HT-29 (cell line): Measurements from ENCODE around the gene ASB10. TPM values are rescaled to one million over a fixed set of nuclear protein-coding genes. Genes with fewer than 3 reads are reported as not detected.

Experiments
- DNase-seq: peaks from one replicate; pipeline ENCODE4 v3.0.0-alpha.2; 2015; ENCODE audit warnings: low spot score
- total RNA-seq: library from RNA; depleted of rRNA; stranded (reverse); fragments of >200 nt; shearing (Covaris generic); gene quantifications from 2 replicates; pipeline ENCODE4 v1.2.3, GENCODE V29; 2014

ASB10 gene
- total RNA-seq, 1 experiment from 2014 or later, result not detected

DNA sequence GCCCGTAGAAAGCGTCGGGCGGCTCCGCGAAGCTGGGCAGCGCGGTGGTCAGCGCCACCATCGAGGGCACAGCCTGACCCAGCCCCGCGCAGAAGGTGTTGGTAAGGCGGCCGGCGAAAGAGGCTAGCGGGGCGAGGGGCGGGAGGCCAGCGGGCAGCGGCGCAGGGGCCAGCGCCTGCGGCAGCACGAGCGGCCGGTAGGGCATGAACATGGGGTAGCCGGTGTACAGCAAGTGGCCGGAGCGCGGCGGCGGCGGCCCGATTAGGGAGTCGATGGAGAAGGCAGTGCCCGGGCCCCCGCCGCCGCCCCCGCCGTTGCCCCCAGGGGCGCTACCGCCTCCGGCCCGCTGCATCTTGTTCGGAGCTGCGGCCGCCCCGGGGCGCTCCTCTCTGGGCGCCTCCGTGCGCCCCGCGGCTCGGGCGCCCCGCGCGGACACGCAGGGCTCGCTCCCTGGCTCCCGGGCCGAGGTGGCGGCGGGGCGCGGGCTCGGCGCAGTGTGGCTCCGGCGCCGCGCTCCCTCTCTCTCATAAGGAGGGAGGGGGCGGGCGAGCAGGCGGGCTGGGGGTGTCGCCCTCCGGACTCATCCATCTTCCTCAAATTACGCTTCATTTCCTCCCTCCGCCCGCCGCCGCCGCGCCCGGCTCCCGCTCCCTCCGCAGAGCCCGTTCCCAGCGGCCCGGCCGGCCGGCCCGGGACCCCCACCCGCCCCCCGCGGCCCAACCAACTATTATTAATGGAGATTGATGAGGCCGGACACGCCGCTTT, 19.7 kb downstream of the ASB10 start, which contains the start of gene GBX1:
Gene GBX1 (minus strand): TSS at position 498 of the 765 bp plus-strand sequence. CDS start 146 bp downstream, at position 352.
- no peak for DNase-seq

DNA sequence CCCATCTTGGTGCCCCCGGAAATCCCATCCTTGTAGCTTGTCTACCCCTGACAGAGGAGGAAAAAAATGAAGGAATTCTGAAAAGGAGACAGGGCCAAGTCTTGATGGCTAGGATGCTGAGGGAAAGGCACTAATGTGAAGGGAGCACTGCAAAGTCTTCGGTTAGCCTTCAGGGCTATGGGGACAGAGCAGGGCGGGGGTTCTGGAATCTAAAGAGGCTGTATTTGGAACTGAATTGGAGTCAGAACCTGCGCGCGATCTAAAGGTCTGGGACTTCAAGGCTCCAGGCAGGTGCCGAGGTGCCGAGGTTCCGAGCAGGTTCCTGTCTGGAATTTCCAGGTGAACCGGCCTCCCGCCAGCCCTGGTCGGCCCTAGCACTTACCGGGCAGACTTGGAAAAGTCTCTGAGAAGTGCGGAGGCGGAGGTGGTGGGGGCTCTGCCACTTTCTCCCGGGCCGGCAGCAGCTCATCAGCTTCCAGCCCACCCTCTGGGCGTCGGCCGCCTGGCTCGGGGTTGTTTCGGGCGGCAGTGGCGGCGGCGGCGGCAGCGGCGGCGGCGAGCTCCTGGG, 20.3 kb downstream of the ASB10 start:
- no peak for DNase-seq

DNA sequence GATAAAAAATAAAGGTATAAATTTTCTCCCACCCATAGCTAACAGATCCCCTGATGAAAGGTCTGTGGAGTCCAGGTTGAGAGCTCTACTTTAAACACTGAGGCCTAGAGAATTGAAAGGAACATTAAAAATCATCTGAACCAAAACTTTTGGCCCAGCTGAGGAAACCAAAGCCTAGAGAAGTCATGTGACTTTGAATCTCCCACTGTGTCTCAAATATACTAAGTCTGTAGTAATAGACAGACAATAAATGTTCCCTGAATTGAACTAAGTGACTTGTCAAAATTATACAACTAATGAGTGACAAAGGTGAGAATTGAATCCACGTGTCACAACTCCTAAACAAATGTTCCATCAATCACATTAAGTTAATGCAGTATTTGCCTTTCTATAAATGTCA, 25.3 kb downstream of the ASB10 start:
- no peak for DNase-seq

DNA sequence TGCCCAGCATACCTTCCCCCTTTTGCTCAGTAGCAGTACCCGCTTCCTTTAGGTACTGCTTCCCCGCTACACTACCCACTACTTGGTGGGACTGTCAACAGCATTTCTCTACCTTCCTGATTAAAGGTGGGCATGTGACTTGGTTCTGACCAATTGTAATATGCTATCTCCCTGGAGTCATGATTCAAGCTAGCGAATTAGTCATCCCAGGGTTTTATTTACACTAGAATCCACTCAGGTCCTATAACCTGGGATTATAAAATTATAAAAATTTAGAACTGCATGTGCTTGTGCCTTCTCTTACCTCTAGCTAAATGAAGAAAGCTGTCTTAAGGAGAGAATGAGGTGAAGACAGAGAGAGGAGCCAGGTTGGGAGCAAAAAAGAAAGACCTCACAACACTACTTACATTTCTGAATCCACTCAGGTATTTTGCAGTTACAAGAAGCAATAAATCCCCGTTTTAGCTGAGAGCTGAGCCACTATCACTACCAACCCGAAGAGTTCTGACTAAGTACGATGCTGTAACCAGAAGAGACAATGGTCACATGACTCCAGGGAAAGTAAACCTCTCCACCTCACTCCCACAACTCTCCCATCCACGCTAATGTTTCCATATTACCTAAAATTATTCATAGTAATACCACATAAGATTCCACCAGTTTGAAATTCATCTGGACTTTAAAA, 29.3 kb downstream of the ASB10 start:
- DNase-seq, result peak; percentile 71

DNA sequence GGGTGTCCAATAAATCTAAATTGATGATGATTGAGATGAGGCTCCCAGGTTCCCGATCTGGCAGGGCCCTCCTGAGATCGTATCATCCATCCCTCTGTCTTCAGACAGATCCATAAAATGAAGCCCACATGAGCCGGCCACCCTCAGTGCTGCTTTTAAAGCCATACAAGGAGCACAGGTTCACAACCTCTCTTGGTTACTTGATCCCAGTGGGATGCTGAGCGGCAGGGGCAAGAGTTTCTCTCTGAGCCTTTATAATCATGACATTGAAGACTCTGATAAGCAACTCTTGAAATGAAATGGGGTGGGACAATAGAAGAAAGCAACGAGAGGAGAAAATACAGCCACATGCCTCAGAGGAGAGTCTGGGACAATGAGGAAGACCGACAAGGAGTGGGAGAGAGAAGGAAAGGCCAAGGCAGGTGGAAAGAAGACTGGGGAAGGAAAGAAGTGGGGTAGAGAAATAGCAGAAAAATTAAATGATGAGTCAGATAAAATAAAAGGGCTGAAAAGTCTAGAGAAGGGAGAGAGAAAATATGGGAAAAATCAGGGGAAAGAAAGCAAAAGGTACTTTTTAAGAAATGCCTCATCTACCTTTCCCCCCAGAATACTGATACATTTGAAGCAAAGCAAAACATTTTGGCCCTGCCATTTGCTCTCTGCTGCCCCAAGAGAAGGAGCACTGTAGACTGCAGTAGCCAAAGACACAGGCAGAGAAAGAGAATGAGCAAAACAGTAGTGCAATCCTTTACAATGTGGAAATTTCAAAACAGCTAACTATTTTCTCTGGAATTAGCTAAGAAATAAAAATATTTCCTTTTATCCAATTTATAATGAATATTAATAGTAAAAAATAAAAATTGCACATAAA, 34.2 kb downstream of the ASB10 start:
- DNase-seq, result no peak

DNA sequence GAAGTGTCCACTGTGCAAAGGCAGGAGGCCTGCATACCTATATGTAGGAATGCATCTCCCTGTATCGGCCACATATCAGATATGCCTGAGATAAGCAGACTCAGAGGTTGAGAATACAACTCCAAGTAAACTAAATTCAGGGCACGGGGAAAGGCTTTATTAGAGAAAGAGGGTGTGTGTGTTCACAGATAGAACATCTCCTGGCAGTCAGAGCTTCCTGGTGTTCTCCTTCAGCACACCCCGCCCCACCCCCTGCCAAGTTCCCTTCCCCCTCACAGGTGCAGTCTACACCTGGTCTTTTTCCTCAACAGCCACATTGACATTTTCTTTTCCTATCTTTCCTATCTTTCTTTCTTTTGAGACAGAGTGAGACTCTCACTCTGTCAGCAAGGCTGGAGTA, 36.7 kb downstream of the ASB10 start:
- DNase-seq, result no peak

DNA sequence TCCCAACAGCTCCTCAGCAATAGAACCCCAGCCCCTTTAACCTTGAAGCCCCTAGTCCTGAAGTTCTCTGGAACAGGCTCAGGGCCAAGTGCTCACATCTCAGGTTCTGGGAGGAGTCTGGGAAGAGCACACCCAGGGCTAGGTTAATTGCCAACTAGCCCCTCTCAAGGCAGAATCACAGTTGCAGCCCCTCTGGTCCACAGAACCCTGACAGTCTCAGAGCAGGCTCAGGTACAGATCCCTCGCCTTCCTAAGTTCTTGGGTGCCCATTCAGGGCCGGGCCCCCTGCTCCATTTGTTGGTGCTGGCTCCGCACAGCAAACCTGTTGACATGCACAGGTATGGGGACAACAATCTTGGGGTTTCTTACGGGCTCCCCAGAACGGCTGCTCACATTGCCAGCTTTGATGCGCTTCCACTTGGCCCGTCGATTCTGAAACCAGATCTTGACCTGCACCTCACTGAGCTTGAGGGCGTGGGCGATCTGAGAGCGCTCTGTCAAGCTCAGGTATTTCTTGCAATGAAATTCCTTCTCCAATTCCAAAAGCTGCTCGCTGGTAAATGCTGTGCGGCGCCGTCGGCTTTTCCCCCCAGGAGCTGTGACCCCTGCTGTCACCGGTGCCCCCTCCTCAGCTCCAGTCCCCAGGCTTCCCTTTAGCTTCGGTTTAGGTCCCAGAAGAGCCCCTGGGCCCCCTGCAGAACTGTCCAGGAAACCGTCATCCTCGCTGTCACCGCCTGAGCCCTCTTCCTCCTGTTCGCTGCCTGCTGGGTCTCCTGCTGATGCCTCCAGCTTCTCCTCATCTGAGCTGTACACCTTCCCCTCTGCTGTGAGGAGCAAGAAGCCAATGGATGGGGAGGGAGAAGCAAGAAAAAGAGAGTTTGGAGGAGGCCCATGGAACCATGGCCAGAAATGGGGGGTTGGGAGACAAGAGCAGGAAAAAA, 38.5 kb downstream of the ASB10 start:
- DNase-seq, result no peak

DNA sequence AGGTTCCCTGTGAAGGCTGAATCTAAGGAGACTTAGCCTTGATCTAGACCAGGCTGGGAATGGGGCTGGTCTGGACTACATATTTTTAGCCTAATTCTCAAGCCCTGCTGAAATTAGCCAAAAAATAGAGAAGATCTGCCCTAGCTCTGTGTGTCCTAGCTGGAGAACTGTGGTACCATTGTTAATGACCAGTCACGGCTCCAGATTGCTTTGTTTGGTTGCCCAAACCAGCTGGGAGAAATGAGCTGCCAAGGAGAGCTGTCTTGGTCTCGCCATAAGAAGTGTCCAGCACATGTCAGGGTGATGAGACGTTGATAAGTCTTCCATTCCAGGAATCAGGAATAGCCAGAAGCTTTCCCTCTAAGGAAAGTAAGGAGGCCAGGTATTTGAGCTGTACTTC, 40.3 kb downstream of the ASB10 start:
- no peak for DNase-seq

DNA sequence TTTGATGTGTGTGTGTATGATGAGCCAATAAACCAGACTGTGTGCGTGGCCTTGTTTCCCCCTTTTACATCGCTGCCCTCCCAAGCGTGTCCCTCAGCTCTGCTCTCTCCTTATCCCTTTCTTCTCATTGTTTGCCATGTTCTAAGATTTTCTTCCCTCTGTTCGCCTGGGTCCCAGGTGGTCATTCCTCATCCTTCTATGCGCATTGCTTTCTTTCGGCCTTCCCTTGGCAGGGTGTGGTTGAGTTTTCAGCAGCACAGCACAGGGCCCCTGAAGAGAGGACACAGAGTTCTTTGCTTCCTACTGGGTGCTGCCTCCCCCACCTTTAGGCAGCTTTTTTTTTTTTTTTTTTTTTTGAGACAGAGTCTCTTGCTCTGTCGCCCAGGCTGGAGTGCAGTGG, 42.7 kb downstream of the ASB10 start:
- DNase-seq, result no peak

DNA sequence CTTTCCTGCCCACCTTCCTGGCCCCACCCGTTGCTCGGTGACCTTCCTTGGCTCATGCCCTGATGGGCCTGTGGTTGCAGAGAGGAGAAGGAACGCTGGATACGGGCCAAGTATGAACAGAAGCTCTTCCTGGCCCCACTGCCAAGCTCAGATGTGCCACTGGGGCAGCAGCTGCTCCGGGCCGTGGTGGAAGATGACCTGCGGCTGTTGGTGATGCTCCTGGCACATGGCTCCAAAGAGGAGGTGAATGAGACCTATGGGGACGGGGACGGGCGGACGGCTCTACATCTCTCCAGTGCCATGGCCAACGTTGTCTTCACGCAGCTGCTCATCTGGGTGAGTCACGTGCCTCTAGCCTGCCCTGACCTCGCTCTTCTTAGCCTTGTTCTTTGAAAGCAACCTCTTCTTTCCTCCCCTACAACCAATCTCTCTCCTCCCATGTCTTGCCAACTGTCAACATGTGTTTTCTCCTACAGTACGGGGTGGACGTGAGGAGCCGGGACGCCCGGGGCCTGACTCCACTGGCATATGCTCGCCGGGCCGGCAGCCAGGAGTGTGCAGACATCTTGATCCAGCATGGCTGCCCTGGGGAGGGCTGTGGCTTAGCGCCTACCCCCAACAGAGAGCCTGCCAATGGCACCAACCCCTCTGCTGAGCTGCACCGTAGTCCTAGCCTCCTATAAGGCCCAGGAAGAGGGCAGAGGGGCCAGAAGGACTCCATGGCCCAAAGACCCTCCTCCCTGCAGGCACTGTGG, 43.6 kb downstream of the ASB10 start:
- DNase-seq, result no peak

DNA sequence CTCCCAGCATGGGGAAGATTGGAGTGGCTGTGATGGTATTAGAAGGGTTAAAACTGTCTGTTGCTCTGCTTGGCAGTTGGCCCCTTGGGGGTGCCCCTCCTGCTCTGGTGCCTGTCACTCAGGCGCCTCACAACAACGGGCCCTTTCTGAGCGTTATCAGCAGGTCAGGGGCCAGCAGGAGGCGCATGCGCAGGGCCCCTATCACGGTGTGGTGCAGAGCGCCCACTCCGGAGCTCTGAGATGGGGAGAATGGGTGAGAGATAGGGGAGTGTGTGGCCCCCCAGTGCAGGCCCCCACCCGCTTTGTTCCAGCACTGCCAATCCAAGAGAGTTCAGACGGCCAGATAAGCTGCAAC, 44.4 kb downstream of the ASB10 start:
- no peak for DNase-seq

DNA sequence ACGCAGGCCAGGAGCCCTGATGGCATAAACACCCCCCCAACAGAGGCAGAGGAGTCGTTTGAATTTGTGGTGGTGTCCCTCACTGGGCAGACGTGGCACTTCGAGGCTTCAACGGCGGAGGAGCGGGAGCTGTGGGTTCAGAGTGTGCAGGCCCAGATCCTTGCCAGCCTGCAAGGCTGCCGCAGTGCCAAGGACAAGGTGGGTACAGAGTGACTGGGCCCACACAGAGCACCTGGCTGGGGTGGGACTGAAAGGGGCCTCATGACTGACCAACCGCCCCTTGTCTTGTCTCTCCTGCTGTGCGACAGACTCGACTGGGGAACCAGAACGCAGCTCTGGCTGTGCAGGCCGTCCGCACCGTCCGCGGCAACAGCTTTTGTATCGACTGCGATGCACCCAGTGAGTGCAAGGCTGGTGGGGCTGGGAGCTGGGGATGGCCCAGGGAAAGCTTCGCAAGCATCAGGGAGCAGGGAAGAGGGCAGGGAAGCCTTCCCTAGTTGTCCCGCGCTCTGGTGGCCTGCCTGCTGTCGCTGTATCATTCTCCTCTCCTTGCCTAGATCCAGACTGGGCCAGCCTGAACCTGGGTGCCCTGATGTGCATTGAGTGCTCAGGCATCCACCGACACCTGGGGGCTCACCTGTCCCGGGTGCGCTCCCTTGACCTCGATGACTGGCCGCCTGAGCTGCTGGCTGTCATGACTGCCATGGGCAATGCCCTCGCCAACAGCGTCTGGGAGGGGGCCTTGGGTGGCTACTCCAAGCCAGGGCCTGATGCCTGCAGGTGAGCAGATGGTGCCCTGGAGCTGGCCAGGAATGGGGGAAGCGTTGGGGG, 45.0 kb downstream of the ASB10 start:
- DNase-seq, result no peak

DNA sequence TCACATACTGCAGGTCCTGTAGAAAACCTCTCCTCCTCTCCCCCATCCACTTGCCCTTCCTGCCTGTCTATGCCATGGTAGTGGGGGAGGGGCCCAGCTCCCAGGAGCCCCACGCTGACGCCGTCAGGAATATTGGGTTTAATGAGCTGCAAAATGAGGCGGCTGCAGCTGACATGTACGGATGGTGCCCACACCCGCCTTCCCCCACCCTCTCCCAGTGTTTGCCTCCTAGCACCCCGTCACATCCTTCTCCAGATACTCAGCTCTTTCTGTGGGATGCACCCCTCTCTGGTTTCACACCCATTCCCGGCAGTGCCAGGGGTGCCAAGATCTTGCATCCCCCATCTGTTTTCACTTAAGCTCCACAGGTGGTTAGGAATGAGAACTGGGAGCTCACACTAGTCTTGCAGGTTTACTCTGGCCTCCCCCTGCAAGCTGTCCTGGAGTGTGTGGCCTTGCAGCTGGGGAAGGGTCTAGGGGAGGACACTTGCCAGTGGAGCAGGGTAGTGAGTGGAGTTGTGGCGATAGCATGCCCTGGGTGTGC, 45.7 kb downstream of the ASB10 start:
- DNase-seq, result no peak

DNA sequence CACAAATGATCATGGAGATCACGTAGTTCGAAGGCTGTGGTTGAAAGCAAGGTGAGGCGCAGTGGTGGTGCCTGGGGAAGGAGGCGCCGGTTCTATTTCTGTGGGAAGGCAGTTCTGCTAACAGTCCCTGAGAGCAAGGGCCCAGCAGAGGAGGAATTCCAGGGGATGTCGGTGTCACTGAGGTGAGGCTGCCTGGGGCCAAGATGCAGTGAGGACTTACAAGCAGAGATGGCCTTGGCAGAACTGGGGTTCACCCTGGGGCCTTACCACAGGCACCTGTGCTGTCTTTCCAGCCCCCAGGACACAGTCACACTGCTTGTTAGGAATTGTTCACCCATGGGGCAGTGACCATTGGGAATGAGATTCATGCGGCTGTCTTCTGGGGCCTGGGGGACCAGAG, 46.2 kb downstream of the ASB10 start:
- no peak for DNase-seq

DNA sequence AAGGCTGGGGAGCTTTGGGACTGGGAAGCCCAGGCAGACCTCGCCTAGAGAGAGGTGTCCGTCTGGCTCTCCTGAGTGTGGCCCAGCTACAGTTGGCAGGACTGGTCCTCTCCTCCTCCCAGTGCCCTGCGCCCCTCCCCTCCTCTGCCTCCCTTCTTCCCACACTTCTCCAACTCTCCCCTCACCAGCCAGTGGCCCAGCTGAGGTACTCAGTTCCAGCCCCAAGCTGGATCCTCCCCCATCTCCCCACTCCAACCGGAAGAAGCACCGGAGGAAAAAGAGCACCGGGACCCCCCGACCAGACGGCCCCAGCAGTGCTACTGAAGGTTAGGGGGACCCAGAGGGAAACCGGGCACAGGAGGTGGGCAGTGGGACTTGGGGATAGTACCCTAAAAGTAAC, 47.3 kb downstream of the ASB10 start:
- DNase-seq, result no peak

DNA sequence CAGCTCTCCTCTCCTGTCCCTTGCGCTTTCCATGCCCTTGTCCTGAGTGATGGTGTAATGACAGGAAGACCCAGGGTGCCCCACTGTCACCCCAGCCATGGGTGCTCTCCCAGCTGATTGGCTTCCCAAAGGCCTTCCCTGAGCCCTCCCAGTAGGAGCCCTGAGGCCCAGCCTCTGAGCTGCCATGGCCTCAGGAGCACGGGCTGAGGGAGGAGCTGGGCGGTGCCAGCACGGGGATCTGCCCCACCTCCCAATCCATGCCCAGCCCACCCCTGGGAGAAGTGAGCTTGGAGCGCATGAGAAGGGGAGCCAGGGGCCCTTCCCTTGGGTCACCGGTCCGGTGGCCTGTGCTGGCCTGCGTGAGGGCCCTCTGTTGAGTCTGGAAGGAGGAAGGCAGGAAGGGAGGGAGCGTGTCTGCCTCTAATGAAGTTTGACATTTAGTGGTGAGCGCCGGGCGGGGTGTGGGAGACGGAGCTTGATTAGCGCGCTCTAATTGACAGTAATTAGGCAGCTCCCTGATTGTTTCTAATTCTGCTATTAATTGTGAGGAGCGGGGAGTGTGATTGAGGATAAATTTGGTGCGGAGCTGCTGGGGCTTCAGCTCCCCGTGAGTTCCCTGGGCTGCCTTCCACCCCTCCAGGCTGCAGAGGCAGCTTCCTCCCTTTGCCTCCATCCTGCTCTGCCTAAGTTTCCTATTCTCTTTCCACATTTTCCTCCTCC, 47.8 kb downstream of the ASB10 start:
- no peak for DNase-seq

DNA sequence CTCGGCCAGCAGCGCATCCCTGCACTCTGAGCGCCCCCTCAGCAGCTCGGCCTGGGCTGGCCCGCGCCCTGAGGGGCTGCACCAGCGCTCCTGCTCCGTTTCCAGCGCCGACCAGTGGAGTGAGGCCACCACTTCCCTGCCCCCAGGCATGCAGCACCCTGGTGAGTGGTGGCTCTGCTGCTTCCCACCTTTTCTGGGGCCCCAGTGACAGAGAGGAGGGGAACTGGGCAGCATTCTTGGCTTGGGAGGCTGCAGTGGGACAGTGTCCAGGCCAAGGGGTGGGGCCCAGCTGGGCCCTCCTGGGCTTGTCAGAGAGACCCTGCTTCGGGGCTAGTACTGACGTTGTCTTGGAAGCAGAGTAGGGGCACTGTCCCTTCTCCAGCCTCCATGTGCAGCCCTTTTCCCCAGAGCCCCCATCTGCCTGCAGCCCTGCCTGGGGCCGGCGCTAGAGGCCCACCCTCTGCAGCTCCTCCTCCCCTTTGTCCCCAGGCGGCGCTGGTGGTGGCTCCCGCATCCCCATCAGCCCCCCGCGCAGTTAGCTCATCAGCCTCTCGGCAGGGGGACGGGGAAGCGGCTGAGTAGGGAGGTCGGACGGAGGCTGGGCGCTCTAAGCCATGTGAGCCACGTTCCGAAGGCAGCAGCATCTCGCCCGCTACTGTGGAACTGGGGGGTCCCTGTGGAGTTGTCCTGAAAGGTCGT, 48.7 kb downstream of the ASB10 start:
- no peak for DNase-seq

DNA sequence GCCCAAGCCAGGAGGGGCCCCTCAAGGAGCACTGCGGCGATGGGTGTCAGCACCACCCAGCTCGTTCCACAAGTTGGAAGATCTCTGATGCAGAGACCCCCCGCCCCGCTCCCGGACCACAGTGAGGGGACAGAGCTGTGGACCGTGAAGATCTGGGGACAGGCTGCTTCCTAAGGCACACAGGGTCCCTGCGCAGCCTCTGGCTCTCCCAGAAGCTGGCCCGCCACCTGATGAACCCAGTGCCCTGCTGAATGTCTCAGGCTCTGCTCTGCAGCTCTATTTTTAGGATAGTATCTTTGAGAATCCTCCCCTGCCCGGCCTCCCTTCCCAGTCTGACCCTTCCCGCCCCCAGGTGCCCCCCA, 49.3 kb downstream of the ASB10 start:
- no peak for DNase-seq
